ENCODE data around the gene STARD13. TPM values are rescaled to one million over a fixed set of nuclear protein-coding genes. Genes with fewer than 3 reads are reported as not detected.

The STARD13 gene
- total RNA-seq, 1 experiment from 2014 or later: 9.1 TPM

DNA sequence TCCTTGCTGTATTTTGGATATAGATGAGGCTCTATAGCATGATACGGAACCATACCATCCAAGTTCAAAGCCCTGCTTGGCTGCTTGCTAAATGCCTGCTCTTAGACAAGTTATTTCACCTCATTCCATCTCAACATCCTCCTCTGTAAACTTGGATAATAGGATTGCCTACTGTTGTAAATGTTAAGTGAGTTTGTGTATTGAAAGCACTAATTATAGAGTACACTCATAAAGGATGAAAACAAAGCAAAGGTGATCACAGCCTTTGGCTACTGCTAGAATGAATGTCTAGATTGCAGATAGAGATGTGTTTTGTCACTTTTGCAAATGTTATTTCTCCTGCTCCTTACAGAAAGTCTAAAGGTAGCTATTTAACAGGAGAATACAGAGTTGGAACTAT is 34.3 kb upstream of the STARD13 start:
- H3K4me3 Mint-ChIP-seq (ENCODE audit: unreplicated experiment): no peak overlapping the region
- TF ChIP-seq, protein P1, sequence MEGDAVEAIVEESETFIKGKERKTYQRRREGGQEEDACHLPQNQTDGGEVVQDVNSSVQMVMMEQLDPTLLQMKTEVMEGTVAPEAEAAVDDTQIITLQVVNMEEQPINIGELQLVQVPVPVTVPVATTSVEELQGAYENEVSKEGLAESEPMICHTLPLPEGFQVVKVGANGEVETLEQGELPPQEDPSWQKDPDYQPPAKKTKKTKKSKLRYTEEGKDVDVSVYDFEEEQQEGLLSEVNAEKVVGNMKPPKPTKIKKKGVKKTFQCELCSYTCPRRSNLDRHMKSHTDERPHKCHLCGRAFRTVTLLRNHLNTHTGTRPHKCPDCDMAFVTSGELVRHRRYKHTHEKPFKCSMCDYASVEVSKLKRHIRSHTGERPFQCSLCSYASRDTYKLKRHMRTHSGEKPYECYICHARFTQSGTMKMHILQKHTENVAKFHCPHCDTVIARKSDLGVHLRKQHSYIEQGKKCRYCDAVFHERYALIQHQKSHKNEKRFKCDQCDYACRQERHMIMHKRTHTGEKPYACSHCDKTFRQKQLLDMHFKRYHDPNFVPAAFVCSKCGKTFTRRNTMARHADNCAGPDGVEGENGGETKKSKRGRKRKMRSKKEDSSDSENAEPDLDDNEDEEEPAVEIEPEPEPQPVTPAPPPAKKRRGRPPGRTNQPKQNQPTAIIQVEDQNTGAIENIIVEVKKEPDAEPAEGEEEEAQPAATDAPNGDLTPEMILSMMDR (IDR thresholded peaks at IDR 0.05; ENCODE audit: insufficient read depth in 1 of 2, low read depth in 1 of 2, low read length in 1 of 2, severe bottlenecking in 1 of 2, unreplicated experiment in 1 of 2): no peak
- ChIA-PET CTCF (no interaction called here), POLR2A (no interaction called here)
- no peaks in the 10 kb centered on the region for H3K36me3 Mint-ChIP-seq (ENCODE audit: insufficient read depth, unreplicated experiment)
- Histone ChIP-seq H3K9me3 (no peaks in the 10 kb centered on the region), H3K4me1 (no peaks in the 10 kb centered on the region), H3K4me3 (ENCODE audit: low read depth, low read length) (no peak overlapping the region), H3K27me3 (replicated peaks; ENCODE audit: control insufficient read depth, insufficient read depth, low read length) (no peaks in the 10 kb centered on the region), H3K36me3 (ENCODE audit: control insufficient read depth, insufficient read depth, low read length) (no peaks in the 10 kb centered on the region)
- no TSS peak for BruUV-seq (replicated peaks)
- no peak overlapping the region for H3K27ac Mint-ChIP-seq (ENCODE audit: unreplicated experiment)
- H3K4me1 Mint-ChIP-seq (ENCODE audit: low read depth, unreplicated experiment): no peaks in the 10 kb centered on the region
- H3K9me3 Mint-ChIP-seq (ENCODE audit: unreplicated experiment): peaks cover 10% of the 10 kb centered on the region
- intact Hi-C loops (cut with micrococcal nuclease; ENCODE audit: unreplicated experiment): no loop called here
- DNase-seq: no peak
- peaks cover 6% of the 10 kb centered on the region for H3K27me3 Mint-ChIP-seq (ENCODE audit: insufficient read depth, unreplicated experiment)

GRCh38 chr13:33318744-33319143 is 33.2 kb upstream of the STARD13 start:
- H3K9me3 ChIP-seq: no peaks in the 10 kb centered on the region
- POLR2A ChIA-PET: no interaction called here
- no peak for DNase-seq
- Mint-ChIP-seq H3K4me3 (ENCODE audit: unreplicated experiment) (no peak overlapping the region), H3K9me3 (ENCODE audit: unreplicated experiment) (peaks cover 10% of the 10 kb centered on the region), H3K4me1 (ENCODE audit: low read depth, unreplicated experiment) (no peaks in the 10 kb centered on the region), H3K27ac (ENCODE audit: unreplicated experiment) (no peak overlapping the region), H3K27me3 (ENCODE audit: insufficient read depth, unreplicated experiment) (peaks cover 6% of the 10 kb centered on the region), H3K36me3 (ENCODE audit: insufficient read depth, unreplicated experiment) (no peaks in the 10 kb centered on the region)
- no peaks in the 10 kb centered on the region for H3K4me1 ChIP-seq
- BruUV-seq (replicated peaks): no TSS peak
- no peak overlapping the region for H3K4me3 ChIP-seq (ENCODE audit: low read depth, low read length)
- TF ChIP-seq, protein P1 (IDR thresholded peaks at IDR 0.05; ENCODE audit: insufficient read depth in 1 of 2, low read depth in 1 of 2, low read length in 1 of 2, severe bottlenecking in 1 of 2, unreplicated experiment in 1 of 2): no peak
- CTCF ChIA-PET: no interaction called here
- intact Hi-C loops (cut with micrococcal nuclease; ENCODE audit: unreplicated experiment): no loop called here
- H3K36me3 ChIP-seq (ENCODE audit: control insufficient read depth, insufficient read depth, low read length): no peaks in the 10 kb centered on the region
- no peaks in the 10 kb centered on the region for H3K27me3 ChIP-seq (replicated peaks; ENCODE audit: control insufficient read depth, insufficient read depth, low read length)

DNA sequence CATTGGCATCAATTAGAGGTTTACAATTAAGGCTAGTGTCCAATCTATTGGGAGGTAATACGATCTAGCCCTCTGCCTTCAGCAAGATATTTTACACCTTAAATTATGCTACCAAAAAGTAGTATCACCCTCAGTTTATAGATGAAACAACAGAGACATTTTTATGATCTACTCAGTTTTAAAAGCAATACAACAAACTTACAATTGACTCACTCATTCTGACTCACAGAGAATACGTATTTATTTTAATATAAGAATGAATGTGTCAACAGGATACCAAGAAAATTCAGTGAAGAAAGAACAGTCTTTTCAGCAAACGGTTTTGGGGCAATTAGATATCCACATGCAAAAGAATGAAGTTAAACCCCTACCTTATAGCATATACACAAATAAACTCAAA is 32.5 kb upstream of the STARD13 start:
- Histone ChIP-seq H3K27me3 (replicated peaks; ENCODE audit: control insufficient read depth, insufficient read depth, low read length) (no peaks in the 10 kb centered on the region), H3K4me1 (no peaks in the 10 kb centered on the region), H3K9me3 (no peaks in the 10 kb centered on the region), H3K4me3 (ENCODE audit: low read depth, low read length) (no peak overlapping the region), H3K36me3 (ENCODE audit: control insufficient read depth, insufficient read depth, low read length) (no peaks in the 10 kb centered on the region)
- POLR2A ChIA-PET: no interaction called here
- Mint-ChIP-seq H3K27ac (ENCODE audit: unreplicated experiment) (no peak overlapping the region), H3K4me3 (ENCODE audit: unreplicated experiment) (no peak overlapping the region), H3K9me3 (ENCODE audit: unreplicated experiment) (peaks cover 10% of the 10 kb centered on the region), H3K36me3 (ENCODE audit: insufficient read depth, unreplicated experiment) (no peaks in the 10 kb centered on the region), H3K4me1 (ENCODE audit: low read depth, unreplicated experiment) (no peaks in the 10 kb centered on the region), H3K27me3 (ENCODE audit: insufficient read depth, unreplicated experiment) (peaks cover 3% of the 10 kb centered on the region)
- CTCF ChIA-PET: no interaction called here
- BruUV-seq (replicated peaks): no TSS peak
- no peak for DNase-seq
- intact Hi-C loops (cut with micrococcal nuclease; ENCODE audit: unreplicated experiment): no loop called here
- TF ChIP-seq, protein P1 (IDR thresholded peaks at IDR 0.05; ENCODE audit: insufficient read depth in 1 of 2, low read depth in 1 of 2, low read length in 1 of 2, severe bottlenecking in 1 of 2, unreplicated experiment in 1 of 2): no peak

Measured in Caco-2 (cell line).